ENCODE data around the gene PLSCR4.

PLSCR4 gene

GRCh38 chr3:146170591-146170990 is 80.3 kb downstream of the PLSCR4 start:
- no peaks in the 10 kb centered on the region for H3K79me1 ChIP-seq (ENCODE audit: low read depth, low read length)
- no peaks in the 10 kb centered on the region for H3K4me1 ChIP-seq (ENCODE audit: control insufficient read depth in 2 of 2, insufficient read depth in 1 of 2, low read depth in 1 of 2, low read length in 2 of 2)
- H4K8ac ChIP-seq (ENCODE audit: low read depth, low read length) = no peak overlapping the region
- WGBS, 2 donors (ENCODE audit: extremely low coverage in 2 of 2, insufficient read length in 2 of 2, insufficient replicate concordance in 1 of 2) = no CpG with 5 or more reads among the region's 1 CpG
- H3K27me3 ChIP-seq (ENCODE audit: control insufficient read depth in 3 of 3, insufficient read depth in 3 of 3, low read depth in 1 of 3, low read length in 3 of 3) = peaks cover 0 to 3% (median 0%) of the 10 kb centered on the region in 3 experiments
- H3K9me3 ChIP-seq (replicated peaks in 1 of 2; ENCODE audit: control insufficient read depth in 2 of 2, insufficient read depth in 1 of 2, low read depth in 1 of 2, low read length in 2 of 2) = peaks cover 0 to 5% of the 10 kb centered on the region in 2 donors
- H2AK5ac ChIP-seq (ENCODE audit: low read depth, low read length) = no peak overlapping the region
- H3K27ac ChIP-seq (replicated peaks; ENCODE audit: low read length) = no peak overlapping the region
- H3K14ac ChIP-seq (ENCODE audit: low read length) = no peak overlapping the region
- no peak overlapping the region for H3K18ac ChIP-seq (ENCODE audit: low read length)
- no peak for DNase-seq (ENCODE audit: low spot score)
- H3K4me2 ChIP-seq (ENCODE audit: insufficient read depth, low read length, poor library complexity, severe bottlenecking) = no peak overlapping the region
- H2BK15ac ChIP-seq (ENCODE audit: low read length) = no peak overlapping the region
- H2BK5ac ChIP-seq (ENCODE audit: low read length) = no peak overlapping the region
- H3K23ac ChIP-seq (ENCODE audit: low read depth, low read length, poor library complexity) = no peak overlapping the region
- no peak overlapping the region for H4K91ac ChIP-seq (ENCODE audit: low read depth, low read length, poor library complexity)
- H3K36me3 ChIP-seq (replicated peaks in 1 of 2; ENCODE audit: control insufficient read depth in 2 of 2, insufficient read depth in 2 of 2, low read length in 2 of 2) = no peaks in the 10 kb centered on the region
- no peak overlapping the region for H2BK12ac ChIP-seq (ENCODE audit: low read length)
- no peak overlapping the region for H3K4ac ChIP-seq (ENCODE audit: low read length)
- no peak overlapping the region for H3K9ac ChIP-seq (ENCODE audit: low read depth, low read length, poor library complexity)
- no peak overlapping the region for H2BK120ac ChIP-seq (ENCODE audit: low read depth, low read length)
- no peak overlapping the region for H3K4me3 ChIP-seq (ENCODE audit: low read length in 2 of 2)
- no peak overlapping the region for H2AFZ ChIP-seq (ENCODE audit: low read length)

DNA sequence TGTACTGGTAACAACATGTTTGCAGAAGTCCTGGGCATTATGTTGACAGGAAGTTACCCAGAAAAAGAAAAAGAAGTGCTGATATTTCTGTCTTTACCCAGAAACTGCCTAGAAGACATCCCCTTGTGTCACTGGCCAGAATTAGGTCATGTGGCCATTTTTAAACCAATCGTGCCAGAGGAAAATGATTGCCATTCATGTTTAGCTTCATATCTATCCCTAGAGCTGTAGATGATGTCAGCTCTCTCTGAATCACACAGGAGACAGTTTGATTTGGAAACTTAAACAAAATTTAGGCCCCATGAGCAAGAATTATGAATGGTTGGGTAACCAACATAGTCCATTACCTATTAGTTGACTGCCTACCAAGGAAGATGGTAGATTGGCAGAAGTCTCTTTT is 81.0 kb downstream of the PLSCR4 start:
- DNase-seq (ENCODE audit: low spot score) = no peak
- no peaks in the 10 kb centered on the region for H3K4me1 ChIP-seq (ENCODE audit: control insufficient read depth in 2 of 2, insufficient read depth in 1 of 2, low read depth in 1 of 2, low read length in 2 of 2)
- no peak overlapping the region for H4K8ac ChIP-seq (ENCODE audit: low read depth, low read length)
- no peak overlapping the region for H3K4me2 ChIP-seq (ENCODE audit: insufficient read depth, low read length, poor library complexity, severe bottlenecking)
- H4K91ac ChIP-seq (ENCODE audit: low read depth, low read length, poor library complexity) = no peak overlapping the region
- no peak overlapping the region for H2BK12ac ChIP-seq (ENCODE audit: low read length)
- no peak overlapping the region for H3K23ac ChIP-seq (ENCODE audit: low read depth, low read length, poor library complexity)
- no peak overlapping the region for H3K27ac ChIP-seq (replicated peaks; ENCODE audit: low read length)
- H3K4ac ChIP-seq (ENCODE audit: low read length) = no peak overlapping the region
- no peak overlapping the region for H3K9ac ChIP-seq (ENCODE audit: low read depth, low read length, poor library complexity)
- no peak overlapping the region for H2AFZ ChIP-seq (ENCODE audit: low read length)
- H2BK5ac ChIP-seq (ENCODE audit: low read length) = no peak overlapping the region
- peaks cover 0 to 3% (median 0%) of the 10 kb centered on the region in 3 experiments for H3K27me3 ChIP-seq (ENCODE audit: control insufficient read depth in 3 of 3, insufficient read depth in 3 of 3, low read depth in 1 of 3, low read length in 3 of 3)
- no peak overlapping the region for H3K18ac ChIP-seq (ENCODE audit: low read length)
- H3K4me3 ChIP-seq (ENCODE audit: low read length in 2 of 2) = no peak overlapping the region
- no peak overlapping the region for H2AK5ac ChIP-seq (ENCODE audit: low read depth, low read length)
- H2BK120ac ChIP-seq (ENCODE audit: low read depth, low read length) = no peak overlapping the region
- H3K79me1 ChIP-seq (ENCODE audit: low read depth, low read length) = no peaks in the 10 kb centered on the region
- H3K14ac ChIP-seq (ENCODE audit: low read length) = no peak overlapping the region
- WGBS, 2 donors (ENCODE audit: extremely low coverage in 2 of 2, insufficient read length in 2 of 2, insufficient replicate concordance in 1 of 2) = no CpG with 5 or more reads among the region's 1 CpG
- H3K9me3 ChIP-seq (replicated peaks in 1 of 2; ENCODE audit: control insufficient read depth in 2 of 2, insufficient read depth in 1 of 2, low read depth in 1 of 2, low read length in 2 of 2) = peaks cover 0 to 5% of the 10 kb centered on the region in 2 donors
- H2BK15ac ChIP-seq (ENCODE audit: low read length) = no peak overlapping the region
- H3K36me3 ChIP-seq (replicated peaks in 1 of 2; ENCODE audit: control insufficient read depth in 2 of 2, insufficient read depth in 2 of 2, low read length in 2 of 2) = no peaks in the 10 kb centered on the region

- no peak overlapping the region for H3K27ac ChIP-seq (replicated peaks; ENCODE audit: low read length)
- H2BK15ac ChIP-seq (ENCODE audit: low read length) = no peak overlapping the region
- H3K18ac ChIP-seq (ENCODE audit: low read length) = no peak overlapping the region
- DNase-seq (ENCODE audit: low spot score) = no peak
- no peak overlapping the region for H3K14ac ChIP-seq (ENCODE audit: low read length)
- no peaks in the 10 kb centered on the region for H3K36me3 ChIP-seq (replicated peaks in 1 of 2; ENCODE audit: control insufficient read depth in 2 of 2, insufficient read depth in 2 of 2, low read length in 2 of 2)
- no peak overlapping the region for H3K9ac ChIP-seq (ENCODE audit: low read depth, low read length, poor library complexity)
- no CpG with 5 or more reads among the region's 3 CpGs for WGBS, 2 donors (ENCODE audit: extremely low coverage in 2 of 2, insufficient read length in 2 of 2, insufficient replicate concordance in 1 of 2)
- no peak overlapping the region for H3K4ac ChIP-seq (ENCODE audit: low read length)
- H4K8ac ChIP-seq (ENCODE audit: low read depth, low read length) = no peak overlapping the region
- H3K4me1 ChIP-seq (ENCODE audit: control insufficient read depth in 2 of 2, insufficient read depth in 1 of 2, low read depth in 1 of 2, low read length in 2 of 2) = no peaks in the 10 kb centered on the region
- H3K23ac ChIP-seq (ENCODE audit: low read depth, low read length, poor library complexity) = no peak overlapping the region
- H3K4me3 ChIP-seq (ENCODE audit: low read length in 2 of 2) = no peak overlapping the region
- no peak overlapping the region for H2BK12ac ChIP-seq (ENCODE audit: low read length)
- peaks cover 0 to 13% (median 0%) of the 10 kb centered on the region in 3 experiments for H3K27me3 ChIP-seq (ENCODE audit: control insufficient read depth in 3 of 3, insufficient read depth in 3 of 3, low read depth in 1 of 3, low read length in 3 of 3)
- H2AK5ac ChIP-seq (ENCODE audit: low read depth, low read length) = no peak overlapping the region
- no peak overlapping the region for H2BK5ac ChIP-seq (ENCODE audit: low read length)
- no peak overlapping the region for H2AFZ ChIP-seq (ENCODE audit: low read length)
- H2BK120ac ChIP-seq (ENCODE audit: low read depth, low read length) = no peak overlapping the region
- no peaks in the 10 kb centered on the region for H3K79me1 ChIP-seq (ENCODE audit: low read depth, low read length)
- peaks cover 0 to 5% of the 10 kb centered on the region in 2 donors for H3K9me3 ChIP-seq (replicated peaks in 1 of 2; ENCODE audit: control insufficient read depth in 2 of 2, insufficient read depth in 1 of 2, low read depth in 1 of 2, low read length in 2 of 2)
- H4K91ac ChIP-seq (ENCODE audit: low read depth, low read length, poor library complexity) = no peak overlapping the region
- H3K4me2 ChIP-seq (ENCODE audit: insufficient read depth, low read length, poor library complexity, severe bottlenecking) = no peak overlapping the region
Measured at GRCh38 chr3:146166826-146167225, 84.1 kb downstream of the PLSCR4 start.

DNA sequence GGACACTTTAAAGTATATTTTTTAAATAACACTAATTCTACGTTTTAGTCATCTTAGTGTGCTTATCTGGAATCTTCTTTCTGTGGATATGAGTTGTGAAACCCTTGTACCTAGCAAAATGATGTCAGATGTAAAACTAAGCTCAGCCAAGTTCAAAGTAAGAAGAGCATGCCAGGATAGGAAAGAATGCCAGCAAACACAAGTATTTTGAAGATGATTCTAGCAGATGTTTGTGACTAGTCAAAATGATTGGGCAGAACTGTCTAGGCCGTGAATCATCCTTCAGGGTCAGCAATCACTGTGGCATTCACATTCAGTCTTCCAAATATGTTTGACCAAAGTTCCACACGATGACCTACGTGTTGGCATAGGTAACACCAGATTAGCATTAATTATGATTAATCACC is 84.5 kb downstream of the PLSCR4 start:
- no peak overlapping the region for H3K14ac ChIP-seq (ENCODE audit: low read length)
- H3K9me3 ChIP-seq (replicated peaks in 1 of 2; ENCODE audit: control insufficient read depth in 2 of 2, insufficient read depth in 1 of 2, low read depth in 1 of 2, low read length in 2 of 2) = peaks cover 0 to 5% of the 10 kb centered on the region in 2 donors
- H2BK15ac ChIP-seq (ENCODE audit: low read length) = no peak overlapping the region
- no peak overlapping the region for H3K9ac ChIP-seq (ENCODE audit: low read depth, low read length, poor library complexity)
- H3K27ac ChIP-seq (replicated peaks; ENCODE audit: low read length) = no peak overlapping the region
- H3K4me2 ChIP-seq (ENCODE audit: insufficient read depth, low read length, poor library complexity, severe bottlenecking) = no peak overlapping the region
- no peaks in the 10 kb centered on the region for H3K79me1 ChIP-seq (ENCODE audit: low read depth, low read length)
- no peak overlapping the region for H3K18ac ChIP-seq (ENCODE audit: low read length)
- no peak overlapping the region for H4K8ac ChIP-seq (ENCODE audit: low read depth, low read length)
- H2BK120ac ChIP-seq (ENCODE audit: low read depth, low read length) = no peak overlapping the region
- no peak for DNase-seq (ENCODE audit: low spot score)
- H2BK12ac ChIP-seq (ENCODE audit: low read length) = no peak overlapping the region
- no peak overlapping the region for H3K4ac ChIP-seq (ENCODE audit: low read length)
- H4K91ac ChIP-seq (ENCODE audit: low read depth, low read length, poor library complexity) = no peak overlapping the region
- no peak overlapping the region for H2AK5ac ChIP-seq (ENCODE audit: low read depth, low read length)
- H2AFZ ChIP-seq (ENCODE audit: low read length) = no peak overlapping the region
- H3K4me1 ChIP-seq (ENCODE audit: control insufficient read depth in 2 of 2, insufficient read depth in 1 of 2, low read depth in 1 of 2, low read length in 2 of 2) = no peaks in the 10 kb centered on the region
- peaks cover 0 to 17% (median 3%) of the 10 kb centered on the region in 3 experiments for H3K27me3 ChIP-seq (ENCODE audit: control insufficient read depth in 3 of 3, insufficient read depth in 3 of 3, low read depth in 1 of 3, low read length in 3 of 3)
- no peak overlapping the region for H3K23ac ChIP-seq (ENCODE audit: low read depth, low read length, poor library complexity)
- WGBS, 2 donors (ENCODE audit: extremely low coverage in 2 of 2, insufficient read length in 2 of 2, insufficient replicate concordance in 1 of 2) = no CpG with 5 or more reads among the region's 4 CpGs
- no peaks in the 10 kb centered on the region for H3K36me3 ChIP-seq (replicated peaks in 1 of 2; ENCODE audit: control insufficient read depth in 2 of 2, insufficient read depth in 2 of 2, low read length in 2 of 2)
- H2BK5ac ChIP-seq (ENCODE audit: low read length) = no peak overlapping the region
- H3K4me3 ChIP-seq (ENCODE audit: low read length in 2 of 2) = no peak overlapping the region

All from neuronal stem cell (in vitro differentiated cells).